Measurements from ENCODE around the gene SLC44A3.
A peak's percentile ranks its signal among the peaks of the same experiment; 100 is the strongest.
"Not testable (repeated sequence)": the region's sequence is repeated elsewhere in the genome, so short reads cannot be mapped to it uniquely, and the experiment has no call there.

SLC44A3 gene

DNA sequence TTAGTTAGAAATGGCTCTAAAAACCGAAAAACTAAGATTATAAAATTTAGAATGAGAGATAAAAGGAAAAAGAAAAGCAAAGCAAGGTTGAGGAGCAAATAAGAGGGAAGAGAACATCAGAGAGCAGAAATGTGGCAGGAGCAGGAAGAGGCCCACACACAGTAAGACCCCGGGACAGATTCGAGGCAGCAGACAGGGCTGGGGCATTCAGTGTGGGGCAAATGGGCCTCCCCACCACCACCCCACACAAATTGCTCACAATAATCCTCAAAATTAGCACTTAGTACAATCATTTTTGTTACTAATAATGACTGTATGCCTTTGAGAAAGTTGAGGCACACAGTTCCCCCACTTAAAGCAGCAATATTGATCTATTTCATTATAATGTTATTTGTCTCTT lies 17.1 kb upstream of the SLC44A3 start:
- no peak for DNase-seq (ENCODE audit: low read depth)

DNA sequence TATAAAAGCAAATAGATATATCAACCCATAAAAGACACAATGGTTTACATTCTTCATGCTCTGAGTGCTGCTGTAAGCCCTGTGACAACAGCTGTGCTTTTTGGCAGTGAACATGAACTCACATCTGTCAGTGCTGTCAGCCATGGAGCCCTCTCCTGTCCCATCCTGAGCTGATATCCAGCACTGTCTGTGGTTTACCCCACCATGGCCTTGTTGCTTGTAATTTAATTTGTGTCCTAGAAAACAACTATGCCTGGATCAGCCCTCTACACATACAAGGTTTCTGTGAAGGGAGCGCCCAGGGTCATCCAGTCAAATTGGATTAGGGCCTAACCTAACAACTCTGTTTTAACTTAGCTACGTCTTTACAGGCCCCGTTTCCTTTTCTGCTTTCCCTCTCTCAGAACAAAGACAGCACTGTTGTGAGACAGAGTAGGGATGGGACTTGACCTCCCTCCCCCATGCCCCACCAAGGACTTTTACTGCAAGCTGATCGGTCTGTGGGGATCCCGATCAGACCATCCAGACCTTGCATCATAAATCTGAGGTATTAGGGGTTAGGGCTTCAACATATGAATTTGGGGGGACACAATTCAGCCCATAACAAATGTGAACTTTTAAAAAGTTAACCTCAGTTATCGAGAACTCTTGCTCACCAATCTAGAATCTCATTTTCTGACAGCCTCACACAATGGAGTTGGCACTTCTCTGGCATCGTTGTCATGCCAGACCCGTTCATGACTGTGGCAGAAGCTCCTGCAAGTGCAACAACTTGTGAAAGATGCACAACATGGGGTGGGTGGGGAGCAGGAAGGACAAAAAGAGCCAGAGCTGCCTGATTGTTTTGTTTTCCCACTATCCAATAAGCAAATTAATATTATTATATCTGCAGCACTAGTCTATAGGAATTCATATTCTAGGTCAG lies 16.4 kb upstream of the SLC44A3 start:
- DNase-seq (ENCODE audit: low read depth): no peak

DNA sequence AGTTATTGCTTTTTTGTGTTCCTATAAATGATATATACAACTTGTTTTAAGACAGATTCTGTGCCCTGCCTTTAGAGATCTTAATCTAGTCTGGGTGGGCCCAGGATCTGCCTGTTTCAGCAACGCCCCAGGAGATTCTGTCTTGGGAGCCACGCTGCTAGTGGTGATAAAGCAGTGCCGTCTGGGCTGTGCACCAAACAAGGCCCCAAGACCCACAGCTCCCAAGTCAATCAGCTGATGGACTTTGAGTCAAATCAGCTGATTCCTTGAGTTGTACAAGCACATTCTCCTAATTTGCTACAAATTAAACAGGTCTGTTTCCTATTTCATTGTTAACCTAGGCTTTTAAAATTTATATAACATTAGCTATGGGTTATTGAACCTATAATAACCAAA lies 15.7 kb upstream of the SLC44A3 start:
- no peak for DNase-seq (ENCODE audit: low read depth)

DNA sequence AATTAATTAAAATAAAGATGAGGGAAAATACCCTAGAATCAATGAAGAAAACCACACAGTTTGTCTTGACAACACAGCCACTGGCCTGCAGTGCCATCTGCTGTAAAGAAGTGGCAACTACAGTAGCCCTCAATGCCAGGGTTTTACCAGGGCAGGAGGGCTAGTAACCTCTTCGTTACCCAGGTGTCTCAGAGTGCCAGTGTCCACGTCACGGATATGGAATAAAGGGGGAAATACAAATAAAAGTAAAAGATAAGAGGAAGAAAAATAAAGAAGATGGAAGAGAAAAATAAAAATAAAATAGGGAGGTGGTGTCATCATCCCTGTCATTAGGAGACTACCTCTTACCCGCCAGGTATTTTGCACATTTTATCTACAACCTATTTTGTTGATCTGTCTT lies 14.2 kb upstream of the SLC44A3 start:
- peak; percentile 15 for DNase-seq (ENCODE audit: low read depth)

DNA sequence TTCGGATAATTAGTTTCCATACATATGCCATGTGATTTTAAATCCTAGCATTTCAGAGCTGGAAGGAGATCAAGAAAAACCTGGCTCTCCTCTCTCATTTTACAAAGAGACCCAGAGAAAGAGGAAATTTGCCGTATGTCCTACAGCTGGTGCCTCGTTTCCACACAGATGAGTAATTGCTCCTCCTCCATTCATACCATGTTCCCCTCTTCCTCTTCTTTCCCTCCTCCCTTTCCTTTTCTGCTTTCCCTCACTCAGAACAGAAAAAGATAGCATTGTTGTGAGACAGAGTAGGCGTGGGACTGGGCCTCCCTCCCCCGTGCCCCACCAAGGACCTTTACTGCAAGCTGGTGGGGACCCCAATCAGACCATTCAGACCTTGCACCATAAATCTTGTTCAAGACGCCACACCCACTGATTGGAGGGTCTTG lies 13.7 kb upstream of the SLC44A3 start:
- DNase-seq (ENCODE audit: low read depth): no peak

DNA sequence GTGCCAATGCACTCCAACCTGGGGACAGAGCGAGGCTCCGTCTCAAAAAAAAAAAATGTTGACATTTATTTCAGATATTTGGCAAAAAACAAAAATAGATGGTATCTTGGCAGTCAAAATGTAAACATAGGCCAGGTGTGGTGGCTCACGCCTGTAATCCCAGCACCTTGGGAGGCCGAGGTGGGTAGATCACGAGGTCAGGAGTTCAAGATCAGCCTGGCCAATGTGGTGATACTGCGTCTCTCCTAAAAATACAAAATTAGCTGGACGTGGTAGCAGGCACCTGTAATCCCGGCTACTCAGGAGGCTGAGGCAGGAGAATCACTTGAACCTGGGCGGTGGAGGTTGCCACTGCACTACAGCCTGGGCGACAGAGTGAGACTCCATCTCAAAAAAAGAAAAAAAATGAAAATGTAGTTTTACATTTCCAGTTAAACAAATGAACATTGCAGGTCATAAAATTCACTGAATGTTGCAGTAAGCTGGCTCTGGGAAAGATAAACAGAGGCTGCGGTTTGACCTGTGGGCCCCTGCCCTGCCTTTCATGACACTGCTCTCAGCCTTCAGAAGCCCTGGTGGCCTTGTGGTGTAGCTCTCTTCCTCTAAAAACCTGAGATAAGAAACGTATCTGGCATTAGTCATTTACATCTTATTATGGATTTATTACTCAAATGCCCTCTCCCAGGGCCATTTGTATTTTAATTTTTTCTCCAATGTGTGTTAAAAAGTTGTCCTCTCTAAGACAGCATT lies 12.2 kb upstream of the SLC44A3 start:
- DNase-seq (ENCODE audit: low read depth): no peak

DNA sequence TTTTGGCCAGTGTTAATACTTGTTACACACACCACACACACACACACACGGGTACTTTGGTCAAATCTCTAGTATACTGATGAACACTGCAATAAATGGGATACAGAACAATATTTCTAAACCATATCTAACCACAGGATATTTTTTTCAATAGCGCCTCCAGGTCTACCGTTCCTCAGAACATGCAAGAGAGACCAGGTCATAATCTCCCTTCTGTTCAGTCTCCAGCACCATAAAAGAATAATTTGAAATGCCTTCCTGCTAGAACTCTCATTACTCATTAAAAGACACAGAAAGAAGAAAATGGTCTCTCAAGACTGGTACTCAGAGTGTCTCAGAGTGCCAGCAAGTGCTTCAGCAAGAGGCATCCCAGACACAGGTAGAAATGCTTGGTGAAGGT lies 11.5 kb upstream of the SLC44A3 start:
- DNase-seq (ENCODE audit: low read depth): no peak

DNA sequence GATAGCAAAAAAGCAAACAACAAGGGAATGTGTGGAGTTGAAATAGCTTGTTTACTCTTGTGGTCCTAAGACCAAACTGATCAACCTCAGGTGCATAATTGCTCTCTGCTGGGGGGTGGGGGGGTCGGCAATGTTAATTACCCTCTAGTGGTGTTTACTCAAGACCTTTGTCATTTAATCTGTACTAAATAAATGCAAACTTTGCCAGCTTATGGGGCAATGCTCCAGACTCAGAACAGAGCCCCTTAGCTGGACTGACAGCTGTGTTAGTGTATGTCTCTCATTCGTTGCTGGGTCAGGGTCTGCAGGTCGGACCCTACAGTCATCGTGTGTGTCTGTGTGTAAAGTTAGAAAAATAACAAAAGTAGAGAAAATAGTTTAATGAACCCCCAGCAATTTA lies 7.2 kb upstream of the SLC44A3 start:
- DNase-seq (ENCODE audit: low read depth): no peak

DNA sequence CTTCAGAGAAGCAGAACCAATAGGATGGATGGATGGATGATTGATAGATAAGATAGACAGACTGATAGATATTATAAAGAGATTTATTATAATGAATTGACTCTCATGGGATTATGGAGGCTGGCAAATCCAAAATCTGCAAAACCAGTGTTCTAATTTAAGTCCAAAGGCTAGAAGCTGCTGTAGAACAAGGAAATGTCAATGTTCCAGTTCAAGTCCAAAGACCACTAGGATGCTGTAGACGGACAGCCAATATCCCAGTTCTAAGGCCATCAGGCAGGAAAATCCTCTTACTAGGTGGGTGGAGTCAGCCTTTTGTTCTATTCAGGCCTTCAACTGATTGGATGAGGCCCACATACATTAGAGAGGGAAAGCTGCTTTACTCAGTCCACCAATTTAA lies 4.1 kb upstream of the SLC44A3 start:
- no peak for DNase-seq (ENCODE audit: low read depth)

DNA sequence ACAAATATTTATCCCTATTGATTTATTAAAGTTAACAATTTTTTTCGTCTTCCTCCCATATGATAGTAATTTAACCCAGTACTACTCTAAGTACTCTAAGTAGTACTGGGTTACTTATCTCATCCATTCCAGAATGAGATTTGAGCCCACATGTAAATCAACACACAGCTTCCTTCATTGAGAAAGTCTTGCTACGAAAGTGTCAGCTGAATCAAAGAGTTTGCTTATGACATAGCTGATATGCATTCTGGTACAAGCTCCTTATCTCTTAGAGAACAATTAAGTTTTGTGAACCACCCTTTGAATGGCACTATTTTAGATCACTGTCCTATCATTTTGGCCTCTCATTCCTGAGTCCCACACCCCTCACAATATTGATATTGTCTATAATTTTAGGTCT lies 2.4 kb upstream of the SLC44A3 start:
- DNase-seq (ENCODE audit: low read depth): no peak

DNA sequence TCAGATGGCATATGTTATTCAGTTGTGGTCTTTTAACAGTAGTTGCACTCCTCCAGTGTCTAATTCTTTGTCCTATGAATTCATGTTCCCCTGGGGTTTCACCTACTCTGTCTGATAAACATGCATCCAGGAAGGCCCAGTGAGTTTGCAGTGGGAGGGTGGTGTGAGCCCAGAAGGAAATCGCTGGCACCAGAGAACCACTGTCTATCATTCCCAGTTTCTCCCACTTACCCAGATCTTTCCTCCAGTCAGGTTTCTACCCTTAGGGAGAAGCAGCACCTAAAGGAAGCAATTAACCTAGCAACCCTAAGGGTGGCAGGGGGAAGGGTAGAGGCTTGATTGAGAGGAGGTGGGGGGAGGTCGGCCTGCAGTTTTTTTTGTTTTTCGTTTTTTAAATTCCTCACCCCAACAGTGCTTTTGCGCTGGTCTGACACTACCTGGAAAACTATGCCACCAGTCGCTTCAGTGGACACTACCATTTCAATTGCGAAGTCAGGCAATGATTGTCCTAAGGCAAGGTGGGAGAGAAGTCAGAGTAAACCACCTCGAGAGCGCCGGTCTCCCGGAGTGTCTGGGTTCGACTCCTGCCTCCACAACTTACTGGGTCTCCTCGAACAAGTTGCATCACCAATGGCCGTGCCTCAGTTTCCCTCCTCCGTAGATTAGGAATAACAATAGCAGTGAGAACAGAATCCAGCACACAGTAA lies 766 bp upstream of the SLC44A3 start:
- no peak for DNase-seq (ENCODE audit: low read depth)

DNA sequence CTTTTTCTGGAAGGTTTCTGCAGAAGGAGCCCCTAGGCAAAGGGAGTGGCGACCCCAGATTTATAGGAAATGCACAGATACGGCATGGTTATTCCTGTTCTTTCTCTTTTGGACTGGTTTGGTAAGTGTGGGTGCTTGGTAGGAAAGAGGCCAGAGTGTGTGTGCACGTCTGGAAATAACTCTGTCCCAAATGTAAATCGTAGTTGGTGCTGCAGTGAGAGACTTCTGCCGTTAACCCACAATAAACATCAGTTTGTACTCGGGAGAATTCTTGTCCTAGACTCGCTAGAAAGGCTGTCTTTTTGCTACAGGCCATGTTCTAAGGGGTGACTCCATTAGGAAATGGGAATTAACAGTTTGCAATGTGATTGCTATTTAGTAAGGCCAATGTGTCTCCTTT lies 779 bp downstream of the SLC44A3 start:
- DNase-seq (ENCODE audit: low read depth): no peak

DNA sequence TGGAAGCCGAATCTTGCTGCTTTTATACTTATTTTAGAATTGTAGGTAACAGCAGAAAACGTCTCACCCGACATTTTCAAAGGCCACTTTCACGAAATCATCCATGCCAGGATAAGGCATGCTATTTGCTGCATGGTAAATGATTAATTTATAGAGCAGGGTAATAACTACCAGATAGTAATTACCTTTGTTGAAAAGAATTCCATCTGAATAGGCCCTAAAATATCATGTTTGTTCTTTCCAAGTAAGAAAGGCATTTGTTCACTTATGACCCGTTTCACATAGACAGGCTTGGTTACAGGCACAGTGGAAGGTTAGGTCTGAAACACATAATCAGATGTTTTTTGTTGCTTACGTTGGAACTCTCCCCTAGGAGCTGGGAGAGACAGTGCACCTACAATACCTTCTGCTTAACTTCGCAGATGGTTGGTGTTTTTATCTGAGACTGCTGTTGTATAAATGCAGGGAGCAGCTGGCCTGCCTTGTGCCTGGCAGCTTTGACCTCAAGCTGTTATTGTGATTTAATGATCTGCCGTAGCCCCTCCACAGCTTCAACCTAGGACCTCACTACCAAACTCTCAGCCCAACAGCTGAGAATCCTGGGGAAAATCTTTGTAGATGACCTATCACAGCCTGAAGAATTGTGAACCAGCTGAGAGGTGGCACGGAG lies 1.6 kb downstream of the SLC44A3 start:
- DNase-seq (ENCODE audit: low read depth): no peak

DNA sequence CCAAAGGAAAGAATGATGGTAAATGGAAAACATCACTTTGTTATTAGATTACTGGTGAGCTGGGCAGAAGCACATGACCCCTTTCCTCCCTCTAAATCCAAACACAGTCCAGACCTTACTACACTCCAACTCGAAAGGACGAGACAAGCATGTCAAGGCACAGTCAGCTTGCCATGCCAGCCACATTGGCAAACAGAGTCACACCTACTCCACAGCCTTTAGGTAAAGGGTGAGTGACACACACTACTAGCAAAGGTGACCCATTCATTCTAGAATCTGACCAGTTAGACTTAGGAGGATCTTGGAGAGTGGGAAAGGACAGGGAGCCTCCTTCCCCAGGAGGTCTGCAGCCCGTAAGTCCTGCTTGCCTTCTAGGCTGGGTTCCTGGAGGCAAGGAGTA lies 3.0 kb downstream of the SLC44A3 start:
- DNase-seq (ENCODE audit: low read depth): no peak

DNA sequence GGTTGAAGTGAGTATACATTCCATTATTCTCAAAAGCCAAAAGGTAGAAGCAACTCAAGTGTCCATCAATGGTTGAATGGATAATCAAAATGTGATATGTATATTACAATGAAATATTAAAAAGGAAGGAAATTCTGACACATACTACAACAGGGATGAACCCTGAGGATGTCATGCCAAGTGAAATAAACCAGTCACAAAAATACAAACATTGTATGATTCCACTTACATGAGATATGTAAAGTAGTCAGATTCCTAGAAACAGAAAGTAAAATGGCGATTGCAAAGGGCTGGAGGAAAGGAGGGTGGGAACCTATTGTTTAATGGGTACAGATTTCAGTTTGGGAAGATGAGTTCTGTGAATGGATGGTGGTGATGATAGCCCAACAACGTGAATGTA lies 5.8 kb downstream of the SLC44A3 start:
- no peak for DNase-seq (ENCODE audit: low read depth)

DNA sequence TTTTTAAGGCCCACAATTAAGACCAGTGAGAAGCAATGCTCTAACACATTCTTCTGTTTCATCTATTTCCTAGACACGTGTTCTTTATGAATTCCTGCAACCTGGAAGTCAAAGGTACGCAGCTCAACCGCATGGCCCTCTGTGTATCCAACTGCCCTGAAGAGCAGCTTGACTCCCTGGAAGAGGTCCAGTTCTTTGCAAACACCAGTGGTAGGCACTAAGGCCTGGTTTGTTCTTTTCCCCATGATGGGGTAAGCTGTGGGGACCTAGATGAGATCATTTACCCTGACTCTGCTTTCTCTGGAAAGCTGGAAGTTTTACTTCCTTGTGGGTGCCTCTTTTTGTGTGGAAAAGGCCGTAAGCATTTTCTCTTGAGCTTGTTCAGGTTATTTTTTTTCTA lies 7.3 kb downstream of the SLC44A3 start:
- no peak for DNase-seq (ENCODE audit: low read depth)

DNA sequence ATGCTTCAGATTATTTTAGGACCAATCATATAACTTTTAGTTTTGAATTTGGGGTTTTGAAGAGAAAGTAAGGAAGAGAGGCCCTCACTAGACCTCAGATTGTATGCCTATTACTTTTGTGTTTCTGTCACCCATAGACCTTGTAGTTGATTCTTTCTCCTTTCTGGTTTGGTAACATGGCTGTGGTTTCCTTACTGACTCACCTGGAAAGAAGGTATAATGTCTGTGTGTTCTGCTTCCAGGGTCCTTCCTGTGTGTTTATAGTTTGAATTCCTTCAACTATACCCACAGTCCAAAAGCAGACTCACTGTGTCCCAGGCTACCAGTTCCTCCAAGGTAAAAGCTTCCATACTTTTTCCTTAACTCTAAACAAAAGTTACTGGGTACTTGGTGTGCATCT lies 8.1 kb downstream of the SLC44A3 start:
- DNase-seq (ENCODE audit: low read depth): no peak

DNA sequence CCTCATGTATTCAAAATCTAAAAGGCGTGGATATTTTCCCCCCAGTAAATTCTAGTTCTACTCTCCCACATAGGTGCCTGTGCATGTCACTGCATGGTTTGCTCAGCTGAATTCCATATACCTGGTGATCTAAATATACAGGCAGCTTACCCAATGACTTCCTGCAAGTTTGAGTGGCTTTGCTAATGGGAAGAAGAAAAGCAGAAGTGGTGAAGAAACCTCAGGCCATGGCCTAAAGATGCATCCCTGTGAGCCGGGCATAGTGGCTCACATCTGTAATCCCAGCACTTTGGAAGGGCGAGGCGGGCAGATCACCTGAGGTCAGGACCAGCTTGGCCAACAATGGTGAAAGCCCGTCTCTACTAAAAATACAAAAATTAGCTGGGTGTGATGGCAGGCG lies 11.5 kb downstream of the SLC44A3 start:
- no peak for DNase-seq (ENCODE audit: low read depth)

DNA sequence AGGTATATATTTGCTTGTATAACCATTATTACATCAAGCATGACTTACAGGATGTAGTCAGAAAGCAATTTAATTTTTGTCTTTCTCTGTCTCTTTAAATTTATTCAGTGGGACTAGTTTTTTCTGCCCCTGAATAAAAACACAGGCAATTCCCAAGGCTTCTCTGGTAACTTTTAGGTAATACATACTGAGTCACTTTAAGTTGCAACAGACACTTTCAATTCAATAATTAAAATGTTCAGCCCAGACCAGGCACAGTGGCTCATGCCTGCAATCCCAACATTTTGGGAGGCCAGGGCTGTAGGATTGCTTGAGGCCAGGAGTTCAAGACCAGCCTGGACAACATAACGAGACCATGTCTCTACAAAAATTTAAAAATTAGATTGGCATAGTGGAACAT lies 12.3 kb downstream of the SLC44A3 start:
- no peak for DNase-seq (ENCODE audit: low read depth)

DNA sequence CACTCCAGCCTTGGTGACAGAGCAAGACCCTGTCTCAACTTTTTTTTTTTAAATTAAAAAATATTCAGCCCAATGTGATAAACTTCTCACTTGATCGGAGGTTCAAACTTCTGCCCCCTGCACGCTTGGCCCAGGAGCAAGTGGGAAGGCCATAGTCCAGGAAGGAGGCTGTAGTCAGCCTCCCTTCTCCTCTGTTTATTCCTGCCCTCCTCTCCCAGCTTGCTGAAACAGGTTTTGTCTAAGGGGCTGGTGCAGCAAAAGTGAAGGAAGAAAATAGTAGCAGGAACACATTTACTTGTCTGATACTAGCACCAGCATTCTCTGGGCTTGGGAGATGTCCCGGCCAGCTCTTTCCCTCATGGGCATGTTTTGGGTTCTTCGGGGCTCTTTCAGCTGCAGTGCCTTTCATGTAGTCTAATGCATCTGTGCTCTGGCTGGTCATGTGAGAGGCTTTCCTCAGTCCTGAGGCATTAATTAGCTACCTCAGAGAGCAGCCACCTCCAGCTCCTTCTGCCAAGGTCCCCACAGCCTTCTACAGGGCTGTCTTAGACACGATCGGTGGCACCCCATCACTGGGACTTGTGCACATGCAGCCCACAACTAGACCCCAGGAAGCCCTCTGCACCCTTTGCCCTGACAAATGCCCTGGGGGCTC lies 12.9 kb downstream of the SLC44A3 start:
- DNase-seq (ENCODE audit: low read depth): no peak

DNA sequence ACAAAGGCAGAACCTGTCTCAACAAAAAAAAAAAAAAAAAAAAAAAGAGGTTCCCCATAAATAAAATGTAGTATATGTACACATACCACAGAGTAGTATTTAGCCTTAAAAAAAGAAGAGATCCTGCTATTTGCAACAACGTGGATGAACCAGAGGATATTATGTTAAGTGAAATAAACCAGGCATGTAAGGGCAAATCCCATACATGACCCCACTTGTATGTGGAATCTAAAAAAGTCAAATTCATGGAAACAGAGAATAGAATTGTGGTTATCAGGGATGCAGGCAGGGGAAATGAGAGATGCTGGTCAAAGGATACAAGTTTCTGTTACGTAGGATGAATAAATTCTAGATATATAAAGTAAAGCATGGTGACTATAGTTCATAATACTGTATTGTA lies 16.7 kb downstream of the SLC44A3 start:
- no peak for DNase-seq (ENCODE audit: low read depth)

DNA sequence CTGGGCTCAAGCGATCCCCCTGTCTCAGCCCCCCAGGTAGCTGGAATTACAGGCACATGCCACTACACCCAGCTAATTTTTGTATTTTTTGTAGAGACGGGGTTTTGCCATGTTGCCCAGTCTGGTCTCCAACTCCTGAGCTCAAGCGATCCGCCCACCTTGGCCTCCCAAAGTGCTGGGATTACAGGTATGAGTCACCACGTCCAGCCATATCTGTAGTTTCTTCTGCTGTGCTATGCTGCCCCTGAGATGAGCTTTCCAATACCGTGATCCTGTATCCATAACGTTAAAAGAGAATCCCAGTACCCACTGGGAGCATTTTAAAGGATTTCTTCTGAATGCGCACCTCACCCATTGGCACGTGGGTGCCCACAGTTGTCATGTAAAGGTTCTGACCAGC lies 20.2 kb downstream of the SLC44A3 start:
- not testable (repeated sequence) for DNase-seq (ENCODE audit: low read depth)
